IMR-90 (cell line): ENCODE results near the gene SLC35E2B. TPM values are rescaled to one million over a fixed set of nuclear protein-coding genes. Genes with fewer than 3 reads are reported as not detected.

ENCODE experiments used
- ATAC-seq: fragments of 200-7000 bp; cut with Tn5 transposase; 2 replicates; pipeline ENCODE4 v1.9.1; 2020; ENCODE audit warnings: low read depth, mild to moderate bottlenecking, moderate library complexity
- BruUV-seq: library from RNA; stranded (reverse); fragments of 400-500 nt; replicated peaks from 2 replicates; lab custom pipeline; 2021; lab: Mats Ljungman, UMichigan
- CTCF ChIA-PET: fragments of 300-600 bp; formaldehyde crosslinking; extraction: SDS; loops from one replicate; lab custom pipeline; 2021; ENCODE audit warnings: antibody characterized with exemption; lab: Yijun Ruan, JAX
- POLR2A ChIA-PET: fragments of 300-600 bp; sonication (Branson Sonifier 250); formaldehyde crosslinking; loops from one replicate; lab custom pipeline; 2022; ENCODE audit warnings: antibody characterized with exemption; ENCODE audit not compliant: unreplicated experiment; lab: Charles Lee
- DNase-seq: peaks from one replicate; pipeline ENCODE4 v3.0.0; 2013
- H2AFZ ChIP-seq: replicated peaks from 2 replicates; pipeline ENCODE3; 2013; ENCODE audit warnings: low read length, mild to moderate bottlenecking; ENCODE audit not compliant: poor library complexity
- H2AK5ac ChIP-seq: 2 replicates; pipeline ENCODE4 v1.6.1; 2013; ENCODE audit warnings: low read depth, low read length, inconsistent platforms
- H2AK9ac ChIP-seq: replicated peaks from 2 replicates; pipeline ENCODE3; 2013; ENCODE audit warnings: mild to moderate bottlenecking, low read depth, low read length, moderate library complexity; ENCODE audit not compliant: poor library complexity
- H2BK120ac ChIP-seq: 2 replicates; pipeline ENCODE4 v1.6.1; 2013; ENCODE audit warnings: low read depth, low read length, inconsistent platforms
- H2BK15ac ChIP-seq: 3 replicates; pipeline ENCODE4 v1.6.1; 2013; ENCODE audit warnings: low read depth, low read length, inconsistent platforms
- H2BK20ac ChIP-seq: 2 replicates; pipeline ENCODE4 v1.6.1; 2013; ENCODE audit warnings: low read depth, mild to moderate bottlenecking, inconsistent platforms, low read length, moderate library complexity
- H2BK5ac ChIP-seq: 2 replicates; pipeline ENCODE4 v1.6.1; 2013; ENCODE audit warnings: mild to moderate bottlenecking, low read depth, low read length, inconsistent platforms; ENCODE audit not compliant: poor library complexity, severe bottlenecking
- H3K14ac ChIP-seq: replicated peaks from 2 replicates; pipeline ENCODE4 v1.6.1; 2013; ENCODE audit warnings: low read depth, low read length, inconsistent platforms
- H3K18ac ChIP-seq: 2 replicates; pipeline ENCODE4 v1.6.1; 2013; ENCODE audit warnings: low read depth, low read length, control low read depth
- H3K23ac ChIP-seq: 2 replicates; pipeline ENCODE4 v1.6.1; 2013; ENCODE audit warnings: low read depth, low read length, inconsistent platforms
- H3K27ac ChIP-seq: 2 replicates; pipeline ENCODE4 v1.5.1; 2013; ENCODE audit warnings: mild to moderate bottlenecking, control low read depth, low read length; ENCODE audit not compliant: insufficient read depth
- H3K27me3 ChIP-seq: 2 replicates; pipeline ENCODE4 v1.6.1; 2013; ENCODE audit warnings: low read length; ENCODE audit not compliant: control insufficient read depth, insufficient read depth
- H3K36me3 ChIP-seq: 2 replicates; pipeline ENCODE4 v1.6.1; 2013; ENCODE audit warnings: low read length, mixed read lengths; ENCODE audit not compliant: control insufficient read depth, insufficient read depth
- H3K4ac ChIP-seq: 2 replicates; pipeline ENCODE4 v1.6.1; 2013; ENCODE audit warnings: low read depth, low read length, inconsistent platforms
- H3K4me1 ChIP-seq: 2 replicates; pipeline ENCODE4 v1.6.1; 2013; ENCODE audit warnings: low read length, mixed read lengths; ENCODE audit not compliant: control insufficient read depth, insufficient read depth
- H3K4me2 ChIP-seq: 2 replicates; pipeline ENCODE4 v1.6.1; 2013; ENCODE audit warnings: low read depth, mild to moderate bottlenecking, control low read depth, low read length, moderate library complexity
- H3K4me3 ChIP-seq: 2 replicates; pipeline ENCODE4 v1.5.1; 2013; ENCODE audit warnings: low read depth, mild to moderate bottlenecking, control low read depth, low read length, moderate library complexity; ENCODE audit not compliant: insufficient read depth
- H3K56ac ChIP-seq: 2 replicates; pipeline ENCODE4 v1.6.1; 2013; ENCODE audit warnings: low read length, inconsistent platforms; ENCODE audit not compliant: insufficient read depth; ENCODE audit errors: extremely low read depth
- H3K79me1 ChIP-seq, 2 experiments: 2 replicates each; pipeline ENCODE4 v1.6.1; 2013; ENCODE audit warnings: low read length in 2 of 2, inconsistent platforms in 1 of 2, low read depth in 1 of 2
- H3K9ac ChIP-seq: 2 replicates; pipeline ENCODE4 v1.6.1; 2013; ENCODE audit warnings: low read depth, low read length, control low read depth
- H3K9me1 ChIP-seq: 2 replicates; pipeline ENCODE4 v1.6.1; 2013; ENCODE audit warnings: low read length, inconsistent platforms; ENCODE audit not compliant: insufficient read depth
- H3K9me3 ChIP-seq: 2 replicates; pipeline ENCODE4 v1.6.1; 2013; ENCODE audit warnings: low read length; ENCODE audit not compliant: control insufficient read depth, insufficient read depth
- H4K20me1 ChIP-seq: 2 replicates; pipeline ENCODE4 v1.6.1; 2013; ENCODE audit warnings: low read length, inconsistent platforms; ENCODE audit not compliant: insufficient read depth
- H4K5ac ChIP-seq: 2 replicates; pipeline ENCODE4 v1.6.1; 2013; ENCODE audit warnings: mild to moderate bottlenecking, low read depth, low read length, control low read depth
- H4K8ac ChIP-seq, 2 experiments: 2 replicates each; pipeline ENCODE4 v1.6.1; 2013; ENCODE audit warnings: low read depth in 2 of 2, low read length in 2 of 2, control low read depth in 1 of 2, inconsistent platforms in 1 of 2
- H4K91ac ChIP-seq: 2 replicates; pipeline ENCODE4 v1.6.1; 2013; ENCODE audit warnings: low read depth, low read length, inconsistent platforms; ENCODE audit not compliant: insufficient read depth
- BHLHE40 ChIP-seq: fragments of 150-350 bp; IDR thresholded peaks from 2 replicates; pipeline ENCODE4 v1.6.1; 2016; ENCODE audit warnings: mild to moderate bottlenecking, low read depth, low read length
- CHD1 ChIP-seq: IDR thresholded peaks from 2 replicates; pipeline ENCODE4 v1.6.1; 2012; ENCODE audit warnings: low read depth, low read length, improper control_type of control experiment
- FOS ChIP-seq: fragments of 150-350 bp; IDR thresholded peaks from 2 replicates; pipeline ENCODE4 v1.6.1; 2016; ENCODE audit warnings: low read depth, low read length
- MAFK ChIP-seq: IDR thresholded peaks from 2 replicates; pipeline ENCODE4 v1.6.1; 2012; ENCODE audit warnings: low read depth, low read length, improper control_type of control experiment
- MAZ ChIP-seq: IDR thresholded peaks from 2 replicates; pipeline ENCODE4 v1.6.1; 2012; ENCODE audit warnings: low read depth, mild to moderate bottlenecking, low read length, improper control_type of control experiment, moderate library complexity, borderline replicate concordance
- MXI1 ChIP-seq: IDR thresholded peaks from 2 replicates; pipeline ENCODE4 v1.6.1; 2012; ENCODE audit warnings: low read depth, mild to moderate bottlenecking, low read length, moderate library complexity, borderline replicate concordance
- NFE2L2 ChIP-seq: fragments of 150-350 bp; IDR thresholded peaks from 2 replicates; pipeline ENCODE4 v1.6.1; 2016; ENCODE audit warnings: low read depth, mild to moderate bottlenecking, low read length
- POLR2A ChIP-seq: IDR thresholded peaks from 2 replicates; pipeline ENCODE4 v1.6.1; 2012; ENCODE audit warnings: mild to moderate bottlenecking, low read depth, low read length
- RAD21 ChIP-seq: IDR thresholded peaks from 2 replicates; pipeline ENCODE4 v1.6.1; 2012; ENCODE audit warnings: low read length, improper control_type of control experiment
- RCOR1 ChIP-seq: IDR thresholded peaks from 2 replicates; pipeline ENCODE4 v1.6.1; 2012; ENCODE audit warnings: mild to moderate bottlenecking, low read length, improper control_type of control experiment; ENCODE audit not compliant: insufficient replicate concordance
- RFX5 ChIP-seq: IDR thresholded peaks from 2 replicates; pipeline ENCODE4 v1.8.0; 2012; ENCODE audit warnings: low read depth, mild to moderate bottlenecking, low read length, moderate library complexity
- SMC3 ChIP-seq: fragments of 150-350 bp; IDR thresholded peaks from 2 replicates; pipeline ENCODE4 v1.6.1; 2016; ENCODE audit warnings: low read depth, mild to moderate bottlenecking, antibody characterized with exemption, low read length, moderate library complexity
- WGBS, 2 experiments: methylation state at CpG; one replicate each; pipeline versions ENCODE4 v1.1.5 to v1.1.7; 2013; ENCODE audit warnings: missing lambda C conversion rate in 2 of 2; ENCODE audit not compliant: insufficient read length in 1 of 2; ENCODE audit errors: extremely low coverage in 2 of 2; 5-methylcytosine and 5-hydroxymethylcytosine counted together
- dilution Hi-C: fragments of 300-500 bp; cut with HindIII; formaldehyde crosslinking; loops from one replicate; pipeline ENCODE4 v1.14.3; 2018; ENCODE audit warnings: low sequenced_read_pairs; ENCODE audit not compliant: unreplicated experiment
- in situ Hi-C: fragments of 300-500 bp; cut with MboI; formaldehyde crosslinking; loops from 3 replicates; pipeline ENCODE4 v1.14.3; 2019; ENCODE audit warnings: low sequenced_read_pairs, inconsistent platforms, mixed read lengths
- intact Hi-C: fragments of 100-400 bp; cut with micrococcal nuclease; formaldehyde crosslinking; loops from 2 replicates; pipeline ENCODE4 v1.10.0; 2022
- polyA plus RNA-seq, 3 experiments: library from polyadenylated mRNA; depleted of rRNA; stranded (reverse); fragments of >200 nt; gene quantifications; 2 replicates each; pipeline ENCODE4 v1.2.3, GENCODE V29; 2012; ENCODE audit warnings: low replicate concordance in 1 of 3
- total RNA-seq: library from RNA; depleted of rRNA; stranded (reverse); fragments of >200 nt; gene quantifications from 2 replicates; pipeline ENCODE4 v1.2.3, GENCODE V29; 2012
- TF ChIP-seq, protein P1 (sequence below): fragments of 150-350 bp; IDR thresholded peaks from 2 replicates; pipeline ENCODE4 v1.6.1; 2016; ENCODE audit warnings: low read depth, mild to moderate bottlenecking, low read length, moderate library complexity, borderline replicate concordance
- TF ChIP-seq, protein P2 (sequence below): conservative IDR thresholded peaks from 2 replicates; pipeline ENCODE4 v1.5.1; 2012; ENCODE audit warnings: mild to moderate bottlenecking, low read depth, low read length, improper control_type of control experiment

SLC35E2B gene
- total and polyA plus RNA-seq, 2 of the 4 experiments (the other 2 are of a cell fraction): 14.9 to 30.2 TPM

DNA sequence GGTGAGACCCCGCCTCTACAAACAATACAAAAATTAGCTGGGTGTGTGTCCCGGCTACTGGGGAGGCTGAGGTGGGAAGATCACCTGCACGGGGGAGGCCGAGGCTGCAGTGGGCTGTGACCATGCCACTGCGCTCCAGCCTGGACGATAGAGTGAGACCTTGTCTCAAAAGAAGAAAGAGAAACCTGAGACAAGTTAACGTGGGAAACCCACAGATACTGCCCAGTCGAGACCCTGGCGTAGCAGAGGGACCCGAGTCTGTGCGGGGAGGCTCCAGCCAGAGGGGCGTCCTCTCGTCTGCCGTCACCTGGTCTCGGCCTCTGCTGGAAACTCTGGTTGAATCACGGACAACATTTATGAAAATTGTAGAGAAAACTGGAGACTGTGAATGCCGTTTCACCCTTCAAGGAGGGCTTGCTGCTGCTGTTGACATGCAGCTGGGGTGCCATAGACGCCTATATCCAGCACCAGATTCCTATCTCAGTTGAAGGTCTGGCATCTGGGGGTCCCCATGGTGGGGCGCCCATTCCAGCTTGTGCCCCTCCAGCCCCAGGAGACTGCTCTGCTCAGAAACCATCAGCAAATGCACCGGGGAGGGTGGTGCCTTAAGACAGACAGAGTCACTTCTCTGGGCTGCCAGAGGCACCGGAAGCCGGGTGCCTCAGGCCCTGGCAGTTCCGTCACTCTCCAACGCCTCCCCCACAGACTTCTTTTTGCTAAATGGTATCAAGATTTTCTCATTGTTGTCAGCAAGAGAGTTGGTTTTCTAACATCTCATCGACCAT, 20.2 kb downstream of the SLC35E2B start:
- H2AFZ ChIP-seq: no peak overlapping the region
- no peak overlapping the region for H3K4me3 ChIP-seq
- H3K4me2 ChIP-seq: no peak overlapping the region
- no peak for TF ChIP-seq MAZ
- TF ChIP-seq CHD1: no peak
- TF ChIP-seq, protein P1, sequence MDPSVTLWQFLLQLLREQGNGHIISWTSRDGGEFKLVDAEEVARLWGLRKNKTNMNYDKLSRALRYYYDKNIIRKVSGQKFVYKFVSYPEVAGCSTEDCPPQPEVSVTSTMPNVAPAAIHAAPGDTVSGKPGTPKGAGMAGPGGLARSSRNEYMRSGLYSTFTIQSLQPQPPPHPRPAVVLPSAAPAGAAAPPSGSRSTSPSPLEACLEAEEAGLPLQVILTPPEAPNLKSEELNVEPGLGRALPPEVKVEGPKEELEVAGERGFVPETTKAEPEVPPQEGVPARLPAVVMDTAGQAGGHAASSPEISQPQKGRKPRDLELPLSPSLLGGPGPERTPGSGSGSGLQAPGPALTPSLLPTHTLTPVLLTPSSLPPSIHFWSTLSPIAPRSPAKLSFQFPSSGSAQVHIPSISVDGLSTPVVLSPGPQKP: no peak
- no peak for TF ChIP-seq RFX5
- TF ChIP-seq MAFK: no peak
- no peak for TF ChIP-seq BHLHE40
- no peak for TF ChIP-seq MXI1
- no peak for TF ChIP-seq RCOR1
- TF ChIP-seq, protein P2, sequence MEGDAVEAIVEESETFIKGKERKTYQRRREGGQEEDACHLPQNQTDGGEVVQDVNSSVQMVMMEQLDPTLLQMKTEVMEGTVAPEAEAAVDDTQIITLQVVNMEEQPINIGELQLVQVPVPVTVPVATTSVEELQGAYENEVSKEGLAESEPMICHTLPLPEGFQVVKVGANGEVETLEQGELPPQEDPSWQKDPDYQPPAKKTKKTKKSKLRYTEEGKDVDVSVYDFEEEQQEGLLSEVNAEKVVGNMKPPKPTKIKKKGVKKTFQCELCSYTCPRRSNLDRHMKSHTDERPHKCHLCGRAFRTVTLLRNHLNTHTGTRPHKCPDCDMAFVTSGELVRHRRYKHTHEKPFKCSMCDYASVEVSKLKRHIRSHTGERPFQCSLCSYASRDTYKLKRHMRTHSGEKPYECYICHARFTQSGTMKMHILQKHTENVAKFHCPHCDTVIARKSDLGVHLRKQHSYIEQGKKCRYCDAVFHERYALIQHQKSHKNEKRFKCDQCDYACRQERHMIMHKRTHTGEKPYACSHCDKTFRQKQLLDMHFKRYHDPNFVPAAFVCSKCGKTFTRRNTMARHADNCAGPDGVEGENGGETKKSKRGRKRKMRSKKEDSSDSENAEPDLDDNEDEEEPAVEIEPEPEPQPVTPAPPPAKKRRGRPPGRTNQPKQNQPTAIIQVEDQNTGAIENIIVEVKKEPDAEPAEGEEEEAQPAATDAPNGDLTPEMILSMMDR: no peak
- no peak for TF ChIP-seq RAD21
- TF ChIP-seq FOS: no peak
- no peak for TF ChIP-seq SMC3
- no peak for TF ChIP-seq POLR2A
- no peak for TF ChIP-seq NFE2L2
- 100% methylated on average over 6 of the region's 25 CpGs; no CpG with 5 or more reads in 1 of the 2 experiments for WGBS, 2 experiments
- H2BK5ac ChIP-seq: no peak overlapping the region
- peaks cover 47% of the 10 kb centered on the region for H3K36me3 ChIP-seq
- no peak overlapping the region for H3K14ac ChIP-seq
- H3K23ac ChIP-seq: no peak overlapping the region
- no peak overlapping the region for H2BK120ac ChIP-seq
- in situ Hi-C loops (no loop called here), dilution Hi-C loops (no loop called here), intact Hi-C loops (no loop called here)
- no peak overlapping the region for H4K91ac ChIP-seq
- H2BK20ac ChIP-seq: no peak overlapping the region
- no peak overlapping the region for H3K9ac ChIP-seq
- H3K27me3 ChIP-seq: no peaks in the 10 kb centered on the region
- H2AK5ac ChIP-seq: no peak overlapping the region
- no peak overlapping the region for H4K5ac ChIP-seq
- no peaks in the 10 kb centered on the region for H3K9me1 ChIP-seq
- no peak overlapping the region for H2BK15ac ChIP-seq
- peaks cover 8% of the 10 kb centered on the region in 2 experiments; a peak in 2 of 4 replicates for H3K79me1 ChIP-seq
- ChIA-PET POLR2A (no interaction called here), CTCF (no interaction called here)
- H3K56ac ChIP-seq: no peak overlapping the region
- H4K20me1 ChIP-seq: no peaks in the 10 kb centered on the region
- no peak overlapping the region for H2AK9ac ChIP-seq
- no peak overlapping the region for H3K18ac ChIP-seq
- DNase-seq (no peak), ATAC-seq (no peak)
- no peaks in the 10 kb centered on the region for H3K9me3 ChIP-seq
- H3K4ac ChIP-seq: no peak overlapping the region
- no peak overlapping the region for H4K8ac ChIP-seq
- BruUV-seq: no TSS peak
- no peak overlapping the region for H3K27ac ChIP-seq
- no peaks in the 10 kb centered on the region for H3K4me1 ChIP-seq
